NCI-H748 treated with DMSO at 0.1 percent for 48 hours (cell line): ENCODE results near the gene TNPO1.
A peak's percentile ranks its signal among the peaks of the same experiment; 100 is the strongest.
"Not testable (repeated sequence)": the region's sequence is repeated elsewhere in the genome, so short reads cannot be mapped to it uniquely, and the experiment has no call there.

Experiments used
- DNase-seq: peaks from one replicate; lab custom pipeline; 2025; lab: John Stamatoyannopoulos, UW

Gene TNPO1

DNA sequence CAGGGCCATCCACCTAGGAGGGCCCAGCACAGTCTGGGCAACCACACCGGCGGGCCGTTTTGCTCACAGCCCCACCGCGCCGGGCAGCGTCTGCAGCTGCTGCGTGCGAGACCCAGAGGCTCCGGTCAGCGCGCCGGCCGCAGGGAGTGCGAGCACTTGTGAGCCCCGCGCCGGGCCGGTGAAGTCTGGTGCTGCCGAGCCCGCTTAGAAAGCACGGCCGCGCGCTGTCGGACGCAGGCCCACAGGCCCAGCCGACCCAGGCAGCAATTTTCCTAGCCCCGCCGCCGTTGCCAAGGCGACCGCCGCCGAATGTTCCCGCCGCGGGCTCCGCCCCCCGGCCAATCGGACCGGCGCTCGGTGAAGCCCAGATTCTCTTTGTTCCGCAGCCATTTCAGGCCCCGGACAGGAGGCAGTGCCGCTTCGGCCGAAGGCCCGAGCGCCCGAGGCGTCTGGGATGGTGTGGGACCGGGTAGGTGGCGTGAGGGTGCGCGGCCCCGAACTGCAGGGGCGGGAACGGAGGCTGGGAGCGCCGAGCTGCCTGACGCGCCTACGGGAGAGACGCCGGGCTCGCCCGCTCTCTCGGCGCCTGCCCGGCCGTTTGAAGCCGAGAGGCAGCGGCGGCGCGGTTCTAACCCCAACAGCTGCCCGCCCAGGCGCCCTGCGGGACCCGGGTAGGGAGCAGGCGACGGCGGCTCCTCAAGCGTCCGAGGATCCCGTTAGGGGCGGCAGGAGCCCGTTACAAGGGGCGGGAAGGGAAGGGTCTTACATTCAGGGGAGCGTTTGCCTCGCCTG, at the start of gene TNPO1:
TNPO1 (plus strand) TSS at position 378 of the 792 bp plus-strand sequence; CDS start at position 455, 77 bp downstream.
- peak; percentile 88 for DNase-seq

DNA sequence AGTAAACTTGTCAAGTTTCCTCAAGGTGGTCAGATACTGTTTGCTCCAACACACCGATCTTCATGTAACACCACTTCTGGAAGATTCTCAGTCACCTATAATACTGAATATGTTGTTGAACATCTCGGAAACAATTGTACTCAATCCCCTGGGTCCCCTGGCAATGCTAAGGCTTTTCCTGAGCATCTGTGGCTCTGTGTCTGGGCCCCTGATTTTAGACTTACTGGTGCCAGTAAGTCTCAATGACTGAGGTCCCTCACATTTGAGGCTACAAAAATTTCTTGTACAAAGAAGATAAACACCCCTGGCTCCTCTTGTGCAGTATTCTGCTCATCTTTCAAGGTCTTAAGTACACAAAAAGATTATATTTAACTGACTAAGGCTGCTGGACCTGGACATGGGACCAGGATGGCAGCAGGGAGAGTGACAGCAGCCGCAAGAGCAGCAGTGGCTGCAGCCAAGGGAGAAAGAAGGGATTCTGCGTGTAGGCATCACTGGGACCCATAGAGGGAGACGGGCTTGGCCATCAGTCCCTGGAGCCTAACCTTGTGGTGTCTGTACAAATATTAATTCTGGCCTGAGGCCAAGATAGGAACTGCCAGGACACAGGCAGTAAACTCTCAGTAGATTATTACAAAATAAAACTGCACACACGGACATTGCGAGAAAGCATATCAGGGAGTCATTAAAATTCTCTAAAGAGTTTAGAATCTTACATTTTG, 49.0 kb upstream of the TNPO1 start:
- DNase-seq = peak; percentile 75

DNA sequence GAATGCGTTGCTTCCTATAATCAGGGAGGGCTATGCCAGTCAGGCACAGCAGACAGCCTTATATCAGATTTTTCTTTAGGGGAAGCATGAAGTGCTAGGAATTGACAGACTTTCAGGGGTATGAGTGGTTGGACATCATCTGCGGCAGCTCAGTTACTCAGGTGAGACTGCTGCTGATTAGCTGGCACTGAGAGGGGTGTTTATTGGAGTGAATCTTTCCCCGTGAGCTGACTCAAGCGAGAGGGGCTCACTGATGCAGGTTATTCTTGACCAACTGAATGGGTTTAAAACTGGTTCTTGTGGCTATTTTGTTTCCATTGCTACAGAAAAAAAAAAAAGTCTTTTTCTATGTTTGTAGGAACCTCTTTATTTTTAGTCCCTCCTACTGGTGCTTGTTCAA, 46.2 kb upstream of the TNPO1 start:
- DNase-seq = no peak

DNA sequence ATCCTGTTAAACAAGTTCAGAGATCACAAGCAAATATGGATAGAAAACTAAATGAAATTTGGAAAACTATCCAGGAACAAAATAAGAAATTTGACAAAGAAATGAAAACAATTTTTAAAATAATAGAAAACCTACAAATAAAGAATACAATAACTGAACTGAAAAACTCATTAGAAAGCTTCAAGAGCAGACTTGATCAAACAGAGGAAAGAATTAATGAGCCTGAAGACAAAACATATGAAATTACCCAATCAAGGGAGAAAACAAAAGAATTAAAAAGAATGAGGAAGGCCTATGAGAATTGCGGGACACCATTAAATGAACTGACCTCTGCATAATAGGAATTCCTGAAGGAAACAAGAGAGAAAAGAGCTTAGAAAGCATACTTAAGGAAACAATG, 39.8 kb upstream of the TNPO1 start:
- no peak for DNase-seq

DNA sequence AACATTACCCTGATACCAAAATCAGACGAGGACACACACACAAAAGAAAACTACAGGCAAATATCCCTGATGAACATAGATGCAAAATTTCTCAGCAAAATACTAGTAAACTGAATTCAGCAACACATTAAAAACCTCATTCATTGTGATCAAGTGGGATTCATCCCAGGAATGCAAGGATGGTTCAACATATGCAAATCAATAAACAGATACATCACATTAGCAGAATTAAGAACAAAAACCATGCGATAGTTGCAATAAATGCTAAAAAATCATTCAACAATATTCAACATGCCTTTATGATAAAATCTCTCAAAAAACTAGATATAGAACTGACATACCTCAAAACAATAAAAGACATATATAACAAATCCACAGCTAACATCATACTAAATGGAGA, 36.9 kb upstream of the TNPO1 start:
- DNase-seq = no peak

DNA sequence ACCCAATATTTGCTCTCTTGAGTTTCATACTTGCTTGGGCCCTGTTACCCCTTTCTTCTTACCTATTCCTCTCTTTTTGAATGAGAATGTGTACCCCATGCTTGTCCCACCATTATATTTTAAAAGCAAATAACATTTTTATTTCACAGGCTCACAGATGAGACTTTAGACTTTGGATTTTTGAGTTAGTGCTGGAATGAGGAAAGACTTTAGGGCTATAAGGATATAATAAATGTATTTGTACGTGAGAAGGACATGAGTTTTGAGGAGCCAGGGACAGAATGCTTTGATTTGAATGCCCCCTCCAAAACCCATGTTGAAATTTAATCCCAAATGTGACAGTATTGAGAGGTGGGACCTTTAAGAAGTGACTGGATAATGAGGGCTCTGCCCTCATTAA, 33.1 kb upstream of the TNPO1 start:
- no peak for DNase-seq

DNA sequence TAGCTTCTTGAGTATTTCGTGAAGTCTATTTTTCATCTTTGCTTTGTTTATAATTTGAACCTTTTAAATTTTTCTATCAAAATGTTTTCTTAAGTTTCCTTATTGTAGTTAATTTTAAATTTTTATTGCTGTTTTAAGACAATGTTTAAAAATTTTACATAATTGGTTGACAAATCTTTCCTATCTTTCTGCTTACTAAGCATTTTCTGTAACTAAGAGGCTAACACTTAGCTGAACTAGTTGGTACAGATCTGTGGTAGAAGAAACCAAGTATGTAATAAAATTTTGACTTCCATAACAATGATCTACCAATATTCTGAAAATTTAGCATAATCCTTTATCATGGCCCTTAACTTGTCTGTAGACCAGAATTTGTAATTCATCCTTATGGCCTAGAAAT, 32.3 kb upstream of the TNPO1 start:
- DNase-seq = no peak

DNA sequence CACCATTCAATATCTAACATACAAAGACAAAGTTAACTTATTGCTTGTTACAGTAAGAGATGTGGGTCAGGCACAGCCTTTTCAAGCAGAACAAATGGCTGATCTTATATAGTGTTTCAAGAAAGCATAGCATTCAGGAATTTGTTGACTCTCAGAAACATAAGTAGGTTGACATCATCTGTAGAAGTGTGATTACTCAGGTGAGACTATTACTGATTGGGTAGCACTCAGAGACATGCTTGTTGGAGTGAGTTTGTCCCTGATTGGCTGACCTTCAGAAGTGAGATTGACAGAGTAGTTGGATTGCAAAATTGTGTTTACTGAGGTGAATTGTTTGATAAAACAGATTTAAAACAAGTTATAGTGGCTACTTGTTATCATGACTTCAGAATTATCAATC, 30.7 kb upstream of the TNPO1 start:
- no peak for DNase-seq

DNA sequence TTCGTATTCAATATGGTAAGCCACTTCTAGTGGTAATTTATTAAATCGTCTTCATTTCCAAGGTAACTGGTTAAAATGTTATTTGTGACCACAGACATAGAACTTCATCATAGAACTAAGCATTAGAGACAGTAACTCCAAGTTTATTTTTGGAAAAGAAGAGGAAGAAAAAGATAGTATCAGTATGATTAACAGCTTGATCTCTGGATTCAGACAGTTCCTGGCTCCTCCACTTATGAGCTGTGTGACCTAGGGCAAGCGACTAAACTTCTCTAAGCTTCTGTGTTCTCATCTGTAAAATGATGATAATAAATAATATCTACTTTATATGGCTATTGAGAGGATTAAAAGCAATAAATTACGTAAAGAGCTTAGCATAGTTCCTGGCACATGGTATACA, 29.8 kb upstream of the TNPO1 start:
- no peak for DNase-seq

DNA sequence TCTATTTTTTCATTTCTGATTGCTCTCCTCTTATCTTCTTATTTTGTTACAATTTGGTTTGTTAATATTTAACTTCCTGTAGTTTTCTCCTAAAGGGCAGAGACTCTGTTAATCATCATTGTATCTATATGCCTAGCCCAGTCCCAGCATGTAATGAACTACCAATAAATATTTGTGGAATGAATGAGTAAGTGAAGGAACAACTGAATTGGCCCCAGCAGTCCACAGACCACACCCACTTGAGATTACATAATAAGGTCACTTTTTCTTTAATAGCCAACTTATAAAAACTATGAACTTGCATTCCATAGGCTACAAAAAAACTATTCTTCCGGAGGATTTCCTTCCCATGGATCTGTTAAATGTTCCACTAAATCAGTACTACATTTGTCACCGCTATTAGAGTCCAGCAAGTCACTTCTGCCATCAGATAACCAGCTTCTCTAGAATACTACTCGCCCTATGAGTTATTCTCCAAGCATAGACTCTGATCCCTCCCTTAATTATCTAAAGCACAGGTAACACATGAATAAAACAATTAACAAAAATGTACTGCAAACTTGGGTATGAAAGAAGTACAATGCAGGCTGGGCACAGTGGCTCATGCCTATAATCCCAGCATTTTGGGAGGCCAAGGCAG, 27.5 kb upstream of the TNPO1 start:
- no peak for DNase-seq

DNA sequence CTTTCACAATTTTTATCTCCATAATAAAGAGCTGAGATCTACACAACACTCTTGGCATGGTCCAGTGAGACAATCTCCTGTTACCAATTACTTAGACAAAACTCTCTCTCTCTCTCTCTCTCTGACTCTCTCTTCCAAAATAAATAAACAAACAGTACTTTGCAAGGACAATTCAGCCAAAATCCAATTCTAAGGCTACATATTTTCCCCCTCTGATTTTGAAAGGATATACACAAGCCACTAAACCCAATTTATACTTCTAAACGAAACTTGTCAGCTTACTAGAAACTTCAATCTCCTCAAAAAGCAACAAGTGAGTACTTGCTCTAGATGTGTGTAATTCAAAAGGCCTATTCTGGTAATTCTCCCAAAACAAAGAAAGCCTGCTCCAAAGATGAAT, 26.3 kb upstream of the TNPO1 start:
- DNase-seq = no peak

DNA sequence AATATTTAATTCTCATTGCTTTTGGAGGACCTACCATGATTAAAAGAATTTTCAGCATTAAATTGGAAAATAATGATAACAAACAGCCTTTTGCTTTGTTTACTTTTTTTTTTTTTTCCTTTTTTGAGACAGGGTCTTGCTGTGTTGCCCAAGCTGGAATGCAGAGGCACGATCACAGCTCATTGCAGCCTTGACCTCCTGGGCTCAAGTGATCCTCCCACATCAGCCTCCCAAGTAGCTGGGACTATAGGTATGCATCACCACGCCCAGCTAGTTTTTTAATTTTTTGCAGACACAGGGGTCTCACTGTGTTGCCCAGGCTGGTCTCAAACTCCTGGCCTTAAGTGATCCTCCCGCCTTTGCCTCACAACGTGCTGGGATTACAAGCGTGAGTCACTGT, 23.8 kb upstream of the TNPO1 start:
- DNase-seq = not testable (repeated sequence)

DNA sequence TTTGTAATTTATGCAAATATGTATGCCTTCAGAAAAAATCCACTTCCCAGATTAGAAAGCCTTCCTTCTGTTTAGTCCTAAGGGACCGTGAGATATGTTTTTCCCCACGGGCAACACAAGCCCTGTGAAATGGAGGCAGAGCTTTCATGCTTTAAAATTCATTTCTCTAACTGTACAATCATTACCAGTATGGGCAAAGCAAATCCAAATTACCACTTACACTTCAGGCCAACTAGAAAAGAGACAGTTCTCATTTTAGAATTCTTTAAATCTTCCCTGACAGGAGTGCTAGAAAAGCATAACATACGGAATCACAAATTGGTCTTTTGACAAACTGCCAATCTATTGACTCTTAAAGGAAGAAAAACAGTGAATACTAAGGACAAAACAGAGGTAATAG, 20.5 kb upstream of the TNPO1 start:
- no peak for DNase-seq

DNA sequence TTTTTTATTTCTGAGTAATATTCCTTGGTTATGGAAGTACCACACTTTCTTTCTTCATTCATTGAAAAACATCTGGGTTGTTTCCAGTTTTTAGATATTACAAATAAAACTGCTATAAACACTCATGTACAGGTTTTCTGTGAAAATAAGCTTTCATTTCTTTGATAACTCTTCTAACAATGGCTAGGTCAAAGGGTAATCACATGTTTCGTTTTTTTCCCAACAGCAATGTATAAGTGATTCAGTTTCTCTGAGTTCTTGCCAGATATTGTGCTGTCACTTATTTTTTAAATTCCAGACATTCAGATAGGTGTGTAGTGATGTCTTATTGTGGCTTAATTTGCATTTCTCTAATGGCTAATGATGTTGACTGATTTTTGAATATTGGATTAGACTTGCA, 16.7 kb upstream of the TNPO1 start:
- no peak for DNase-seq

DNA sequence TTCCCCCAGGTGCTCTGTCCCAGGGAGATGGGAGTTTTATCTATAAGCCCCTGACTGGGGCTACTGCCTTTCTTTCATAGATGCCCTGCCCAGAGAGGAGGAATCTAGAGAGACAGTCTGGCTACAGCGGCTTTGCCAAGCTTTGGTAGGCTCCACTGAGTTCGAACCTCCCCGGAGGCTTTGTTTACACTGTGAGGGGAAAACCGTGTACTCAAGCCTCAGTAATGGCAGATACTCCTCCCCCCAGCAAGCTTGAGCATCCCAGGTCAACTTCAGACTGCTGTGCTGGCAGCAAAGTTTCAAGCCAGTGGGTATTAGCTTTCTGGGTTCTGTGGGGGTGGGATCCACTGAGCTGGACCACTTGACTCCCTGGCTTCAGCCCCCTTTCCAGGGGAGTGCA, 7.8 kb upstream of the TNPO1 start:
- DNase-seq = not testable (repeated sequence)

DNA sequence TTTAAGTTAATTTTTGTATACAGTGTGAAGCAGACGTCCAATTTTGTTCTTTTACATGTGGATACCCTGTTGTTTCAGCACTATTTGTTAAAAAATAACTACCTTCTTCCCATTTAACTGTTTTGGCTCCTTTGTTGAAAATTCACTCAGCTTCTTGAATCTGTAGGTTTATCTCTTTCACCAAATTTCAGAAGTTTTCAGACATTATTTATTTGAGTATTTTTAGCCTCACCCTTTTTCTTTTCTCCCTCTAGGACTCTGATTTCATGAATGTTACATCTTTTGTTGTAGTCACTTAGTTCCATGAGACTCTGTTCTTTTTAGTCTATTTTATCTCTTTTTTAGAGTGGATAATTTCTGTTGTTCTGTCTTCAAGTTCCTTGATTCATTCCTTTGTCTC, 4.6 kb upstream of the TNPO1 start:
- DNase-seq = no peak

DNA sequence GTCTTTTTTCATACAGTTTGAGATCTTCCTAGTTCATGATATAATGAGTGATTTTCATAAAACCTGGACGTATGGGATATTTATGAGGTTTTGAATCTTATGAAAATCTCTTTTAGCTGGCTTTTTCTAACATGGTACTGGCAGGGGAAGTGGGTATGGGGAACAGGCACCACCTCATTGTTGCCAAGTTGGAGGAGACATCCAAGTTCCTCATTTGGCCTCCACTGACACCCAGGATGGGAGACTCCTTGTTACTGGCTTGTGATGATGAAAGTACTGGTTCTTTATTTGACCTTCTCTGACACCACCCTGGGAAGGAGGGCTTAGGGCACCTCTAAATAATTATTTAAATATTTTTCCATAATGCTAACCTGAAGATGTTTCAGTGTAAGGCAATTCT, 4.0 kb upstream of the TNPO1 start:
- no peak for DNase-seq

DNA sequence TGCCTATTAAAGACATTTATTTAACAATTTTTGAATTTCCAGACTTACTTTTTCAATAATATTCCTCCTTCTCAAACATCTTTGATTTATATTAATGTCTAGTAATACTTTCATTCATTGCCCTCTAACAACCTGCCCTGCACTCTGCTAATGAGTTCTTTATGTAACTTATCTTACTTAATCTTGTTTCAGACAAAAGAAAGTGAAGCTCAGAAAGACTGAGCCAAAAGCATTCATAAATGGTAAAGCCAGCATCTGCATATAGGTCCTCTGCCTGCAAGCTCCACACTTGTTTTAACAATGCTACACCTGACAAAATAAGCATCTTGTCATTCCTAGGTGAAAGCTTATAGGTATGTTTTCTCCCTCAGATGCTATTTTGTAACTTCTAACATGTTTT, 2.4 kb upstream of the TNPO1 start:
- no peak for DNase-seq

DNA sequence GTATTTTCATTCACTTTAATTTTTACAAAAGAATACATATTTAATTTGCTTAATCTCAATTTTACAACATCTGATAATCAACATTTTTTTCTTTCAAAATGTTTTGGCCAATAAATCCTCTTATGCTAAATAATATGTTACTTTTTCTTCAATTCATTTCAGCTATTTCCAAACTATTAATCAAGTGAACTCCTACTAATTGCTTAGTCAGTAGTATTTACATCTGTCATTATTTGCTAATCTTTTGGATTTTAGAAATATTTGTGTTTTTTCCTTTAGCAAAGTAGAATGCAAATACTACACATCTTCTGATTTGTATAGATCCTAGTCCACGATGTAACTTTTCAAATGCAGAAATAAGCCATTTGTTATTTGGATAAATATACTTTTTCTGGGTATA, 1.6 kb upstream of the TNPO1 start:
- DNase-seq = no peak

DNA sequence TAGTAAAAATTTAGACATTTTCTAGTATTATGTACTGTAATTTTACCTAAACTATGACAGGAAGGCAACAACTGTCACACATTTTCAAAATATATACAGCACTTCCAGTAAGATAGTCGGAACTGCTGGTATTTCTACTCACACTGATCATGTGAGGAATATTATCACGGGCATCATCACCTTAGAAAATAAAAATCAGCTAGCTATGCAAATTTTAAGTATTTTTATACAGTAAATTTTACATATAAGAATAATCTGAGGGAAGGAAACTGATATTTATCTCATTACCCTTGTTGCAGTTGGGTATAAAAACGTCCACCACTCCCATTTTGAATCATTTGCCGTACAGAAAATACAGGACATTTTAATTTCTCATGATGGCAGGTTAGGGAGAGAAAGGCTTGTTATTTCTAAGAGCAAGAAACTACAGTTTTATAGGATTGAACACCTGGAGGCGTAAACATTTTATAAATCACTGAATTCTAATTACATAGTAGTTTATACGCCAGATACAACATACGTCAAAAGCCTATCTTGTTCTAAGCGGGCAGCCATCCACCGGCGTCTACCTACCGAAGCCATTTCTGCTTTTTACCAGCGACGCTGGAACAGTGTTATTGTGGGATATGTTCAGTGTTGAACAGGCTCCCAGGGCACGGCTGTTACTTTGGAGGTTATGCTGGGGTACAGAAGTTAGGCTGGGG, 729 bp upstream of the TNPO1 start:
- DNase-seq = peak; percentile 72

DNA sequence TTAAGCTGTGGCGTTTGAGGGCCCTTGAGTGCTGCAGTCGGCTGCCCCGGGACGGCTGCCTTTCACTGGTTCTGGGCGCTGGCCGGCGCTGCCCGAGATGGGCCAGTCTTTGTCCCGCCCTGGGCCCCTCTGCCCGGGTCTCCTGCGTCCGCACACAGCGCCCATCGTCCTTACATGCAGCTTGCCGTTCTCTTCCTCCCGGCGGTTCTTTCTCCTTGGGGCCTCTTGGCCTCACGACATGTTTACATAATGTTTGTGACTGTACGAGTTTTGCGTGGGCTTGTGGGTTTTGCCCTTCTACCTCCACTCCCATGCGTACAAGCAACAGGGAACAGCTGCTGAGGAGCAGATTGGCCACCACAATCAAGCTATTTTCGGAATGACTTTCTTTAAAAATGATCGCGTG, 618 bp downstream of the TNPO1 start:
- peak; percentile 39 for DNase-seq

DNA sequence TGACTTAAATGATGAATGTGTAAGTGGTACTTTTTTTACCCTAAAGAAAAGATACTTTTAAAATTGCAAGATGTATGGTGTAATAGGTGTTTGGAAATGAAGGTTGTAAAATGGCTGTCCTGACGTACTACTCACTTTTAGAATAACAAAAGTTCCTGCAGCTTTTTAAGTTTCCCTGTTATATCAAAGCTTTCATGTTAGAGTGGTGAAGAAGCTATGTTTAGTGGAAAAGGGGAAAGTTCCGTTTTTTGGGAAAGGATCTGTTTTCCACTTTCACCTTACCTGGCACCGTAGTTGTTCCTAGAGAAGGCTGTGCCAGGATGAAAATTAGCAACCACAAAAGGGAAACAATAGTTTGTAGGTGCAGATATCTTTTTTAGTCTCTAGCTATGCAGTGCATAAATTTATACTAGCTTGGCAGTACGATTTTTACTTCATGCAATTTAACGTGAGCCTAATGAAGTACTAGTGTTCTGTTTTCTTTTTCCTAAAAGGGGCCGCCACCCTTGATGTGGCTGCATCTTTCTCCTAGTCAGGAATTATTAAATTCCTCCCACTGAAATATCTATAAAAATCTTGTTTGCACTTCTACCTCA, 1.3 kb downstream of the TNPO1 start:
- DNase-seq = no peak
